GM21447 (cell line): ENCODE data around the gene DLG5.

Experiments used
- ATAC-seq: cut with Tn5 transposase; IDR thresholded peaks from one replicate; pipeline ENCODE4 v1.9.1; 2021; ENCODE audit not compliant: unreplicated experiment

DLG5 gene

DNA sequence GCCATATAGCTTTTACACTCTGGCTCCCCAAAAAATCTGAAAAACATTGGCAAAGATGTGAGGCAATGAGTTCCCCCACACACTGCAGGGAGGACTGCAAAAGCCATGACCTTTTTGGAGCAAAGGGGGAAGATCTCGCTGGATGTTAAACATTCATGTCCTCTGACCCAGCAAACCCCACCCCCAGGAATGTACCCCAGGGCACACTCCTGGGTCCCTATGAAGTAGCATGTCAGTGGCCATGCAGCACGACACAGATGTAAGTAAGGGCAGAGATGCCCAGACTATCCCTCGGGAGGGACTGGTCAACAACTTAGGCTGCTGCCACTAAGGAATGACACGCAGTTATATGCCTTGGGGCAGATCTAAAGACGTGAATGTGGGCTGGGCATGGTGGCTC lies 100.6 kb downstream of the DLG5 start:
- no peak for ATAC-seq

GRCh38 chr10:77824908-77825307 lies 101.6 kb downstream of the DLG5 start:
- ATAC-seq, result no peak

DNA sequence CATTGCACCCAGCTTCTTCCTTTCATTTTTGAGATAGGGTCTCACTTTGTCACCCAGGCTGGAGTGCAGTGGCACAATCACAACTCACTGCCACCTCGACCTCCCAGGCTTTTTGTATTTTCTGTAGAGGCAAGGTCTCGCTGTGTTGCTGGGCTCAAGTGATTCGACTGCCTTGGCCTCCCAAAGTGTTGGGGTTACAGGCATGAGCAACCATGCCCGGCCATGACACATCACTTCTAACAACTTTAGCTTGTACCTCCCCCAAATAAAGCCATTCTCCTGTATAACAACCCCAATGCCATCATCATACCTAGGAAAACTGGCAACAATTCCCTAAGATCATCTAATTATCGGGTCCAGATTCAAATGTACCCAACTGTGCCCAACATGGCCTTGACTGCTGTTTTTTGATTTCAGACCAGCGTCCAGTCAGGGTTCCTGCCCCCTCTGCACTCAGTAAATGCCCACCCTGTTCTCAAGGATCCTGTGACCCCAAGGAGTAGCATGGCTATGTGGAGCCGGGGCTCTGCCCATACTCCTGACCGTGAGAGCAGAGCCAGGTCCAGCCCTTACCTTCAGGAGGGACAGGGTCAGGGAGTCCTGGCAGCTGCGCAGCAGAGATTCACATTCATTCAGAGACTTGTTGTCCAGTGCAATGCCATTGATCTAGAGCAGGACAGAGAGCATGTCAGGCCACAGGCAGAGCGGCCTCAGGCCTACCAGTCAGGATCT lies 102.6 kb downstream of the DLG5 start:
- no peak for ATAC-seq

DNA sequence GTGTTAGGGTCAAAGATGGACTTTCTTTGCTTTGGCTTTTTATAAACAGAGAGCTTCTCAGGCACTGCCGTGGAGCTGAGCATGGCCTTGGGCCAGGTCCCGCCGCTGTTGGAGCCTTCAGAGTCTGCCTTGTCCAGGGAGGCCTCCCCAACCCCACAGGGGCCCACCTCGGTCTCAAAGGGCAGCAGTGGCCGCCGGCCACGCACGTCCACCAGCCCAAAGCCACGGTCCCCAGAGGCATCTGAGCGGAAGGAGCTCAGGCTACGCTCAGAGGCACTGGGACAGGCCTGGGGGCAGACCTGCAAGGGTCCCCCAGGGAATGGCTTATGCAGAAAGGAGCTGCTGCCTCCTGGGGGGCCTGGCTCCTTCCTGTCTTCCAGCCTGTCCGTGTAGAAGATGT lies 105.0 kb downstream of the DLG5 start:
- ATAC-seq, result no peak

GRCh38 chr10:77821036-77821435 lies 105.5 kb downstream of the DLG5 start:
- ATAC-seq, result no peak

DNA sequence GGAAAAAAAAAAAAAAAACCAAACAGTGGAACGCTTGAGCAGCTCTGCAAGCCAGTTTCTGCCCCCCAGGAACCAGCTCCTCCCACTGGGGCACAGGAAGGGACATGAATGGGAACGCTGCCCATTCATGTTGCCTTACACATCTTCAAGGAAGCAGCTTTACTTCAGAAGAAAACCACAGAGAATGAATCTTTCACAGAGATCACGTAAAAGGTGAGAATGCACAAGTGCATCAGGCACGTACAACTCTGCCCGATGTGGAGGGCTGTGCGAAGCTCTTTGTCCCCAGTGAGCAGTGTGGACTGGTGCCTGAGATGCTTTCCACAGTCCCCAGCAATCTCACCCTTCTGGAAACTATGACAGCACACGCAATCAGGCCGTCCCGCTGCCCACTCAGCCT lies 106.2 kb downstream of the DLG5 start:
- ATAC-seq, result no peak

DNA sequence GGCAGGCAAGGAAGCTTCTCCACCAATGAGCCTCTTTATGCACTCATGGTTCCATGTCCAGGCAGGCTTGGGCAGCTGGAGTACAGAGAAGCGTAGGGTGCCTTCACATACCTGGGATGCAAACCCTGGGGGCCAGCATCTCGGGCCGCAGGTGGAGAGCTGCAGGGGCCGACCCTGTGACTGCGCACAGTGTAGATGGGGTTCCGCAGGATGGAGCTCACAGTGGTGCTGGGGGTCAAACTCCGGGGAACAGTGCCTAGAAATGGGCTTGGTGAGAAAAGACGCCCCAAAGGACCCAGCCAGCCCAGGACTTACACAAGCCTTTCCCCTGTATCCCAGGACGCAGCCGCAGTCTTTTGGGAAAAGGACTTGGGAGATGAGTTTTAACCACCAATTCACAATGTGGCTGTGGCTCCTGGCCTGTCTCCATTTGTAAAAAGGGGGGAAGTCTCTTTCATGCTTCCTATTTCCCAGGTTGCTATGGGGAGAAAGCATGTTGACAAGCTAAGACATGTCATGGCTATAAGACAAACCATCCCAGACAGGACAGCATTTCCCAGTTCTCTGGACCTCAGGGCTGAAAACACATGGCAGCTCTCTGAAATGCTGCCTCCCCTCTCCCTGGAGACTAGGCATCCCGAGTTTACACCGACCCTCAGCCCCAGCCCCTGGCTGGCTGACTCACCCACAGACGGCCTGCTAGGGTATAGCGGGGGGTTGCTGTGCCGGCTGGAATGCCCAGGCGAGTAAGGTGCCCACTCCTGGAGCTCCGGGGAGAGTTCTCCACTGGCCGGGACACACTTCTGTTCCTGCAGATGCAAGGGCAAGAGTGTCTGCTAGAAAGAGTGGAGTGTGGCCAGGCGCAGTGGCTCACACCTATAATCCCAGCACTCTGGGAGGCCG lies 107.1 kb downstream of the DLG5 start:
- no peak for ATAC-seq

DNA sequence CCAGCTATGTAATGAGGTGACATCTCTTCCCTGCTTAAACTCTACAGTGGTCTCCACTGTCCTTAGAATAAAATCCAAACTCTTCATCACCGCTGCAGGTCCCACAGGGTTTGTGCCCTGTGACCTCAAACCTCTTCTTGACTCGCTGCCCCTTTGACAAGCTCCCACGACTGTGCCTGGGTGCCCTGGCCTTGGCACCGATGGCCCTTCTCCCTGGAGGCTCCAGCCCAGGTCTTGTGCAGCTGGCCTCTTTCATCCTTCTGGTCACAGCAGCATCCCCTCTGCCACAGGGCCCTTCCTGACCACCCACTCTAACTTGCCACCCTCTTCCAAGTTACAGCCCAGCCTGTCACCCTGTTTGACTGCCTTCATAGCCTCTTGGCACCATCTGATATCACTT lies 108.2 kb downstream of the DLG5 start:
- no peak for ATAC-seq

GRCh38 chr10:77817541-77817940 lies 109.0 kb downstream of the DLG5 start:
- ATAC-seq, result no peak

- ATAC-seq, result no peak
Observed at GRCh38 chr10:77816311-77816710, 110.2 kb downstream of the DLG5 start.

- no peak for ATAC-seq
Observed at GRCh38 chr10:77812741-77813140, 113.8 kb downstream of the DLG5 start.

DNA sequence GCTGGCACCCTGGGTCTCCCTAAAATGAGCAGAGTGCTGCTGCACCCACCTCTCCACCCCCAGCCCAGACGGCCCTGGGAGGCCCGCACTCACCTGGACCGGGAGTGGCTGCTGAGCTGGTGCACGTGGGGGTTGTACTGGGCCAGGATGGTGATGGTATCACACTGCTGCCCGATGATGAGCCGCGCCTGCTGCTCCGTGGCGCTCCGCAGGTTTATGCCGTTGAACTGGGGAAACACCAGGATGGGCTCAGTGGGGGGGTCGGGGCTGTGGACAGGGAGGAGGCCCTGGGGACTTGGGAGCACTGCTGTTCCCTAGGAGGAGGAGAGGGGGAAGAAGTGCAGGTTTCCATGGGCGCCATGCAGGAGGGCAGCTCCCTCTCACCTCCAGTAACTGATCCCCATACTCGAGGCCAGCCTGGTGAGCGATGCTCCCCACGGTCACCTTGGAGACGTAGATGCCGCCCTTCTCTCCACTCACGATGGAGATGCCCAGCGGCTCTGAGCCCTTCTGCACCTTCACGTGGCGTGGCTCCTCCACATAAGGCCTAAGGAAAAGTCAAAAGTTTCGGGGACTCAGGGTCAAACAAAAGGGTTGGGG lies 114.6 kb downstream of the DLG5 start:
- ATAC-seq, result no peak

GRCh38 chr10:77810446-77811335 lies 115.9 kb downstream of the DLG5 start:
- ATAC-seq, result no peak

GRCh38 chr10:77809336-77809735 lies 117.2 kb downstream of the DLG5 start:
- no peak for ATAC-seq

DNA sequence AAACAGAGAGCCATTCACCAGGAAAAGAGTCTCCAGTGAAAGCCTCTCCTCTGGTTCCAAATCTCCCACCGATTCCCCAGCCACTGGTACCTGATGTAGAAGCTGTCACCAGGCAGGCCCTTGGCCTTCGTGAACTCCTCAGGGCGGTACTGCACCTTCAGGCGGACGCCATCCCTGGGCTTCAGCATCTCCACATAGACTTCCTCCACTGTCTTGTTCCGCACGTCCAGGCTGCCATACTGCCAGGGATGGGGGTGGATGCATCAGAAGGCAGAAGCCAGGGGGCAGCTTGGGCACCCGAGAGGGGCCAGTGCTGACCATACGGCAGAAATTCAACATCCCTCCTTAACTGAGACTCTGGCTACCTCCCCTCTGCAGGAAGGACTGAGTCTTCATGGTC lies 118.8 kb downstream of the DLG5 start:
- ATAC-seq, result no peak

DNA sequence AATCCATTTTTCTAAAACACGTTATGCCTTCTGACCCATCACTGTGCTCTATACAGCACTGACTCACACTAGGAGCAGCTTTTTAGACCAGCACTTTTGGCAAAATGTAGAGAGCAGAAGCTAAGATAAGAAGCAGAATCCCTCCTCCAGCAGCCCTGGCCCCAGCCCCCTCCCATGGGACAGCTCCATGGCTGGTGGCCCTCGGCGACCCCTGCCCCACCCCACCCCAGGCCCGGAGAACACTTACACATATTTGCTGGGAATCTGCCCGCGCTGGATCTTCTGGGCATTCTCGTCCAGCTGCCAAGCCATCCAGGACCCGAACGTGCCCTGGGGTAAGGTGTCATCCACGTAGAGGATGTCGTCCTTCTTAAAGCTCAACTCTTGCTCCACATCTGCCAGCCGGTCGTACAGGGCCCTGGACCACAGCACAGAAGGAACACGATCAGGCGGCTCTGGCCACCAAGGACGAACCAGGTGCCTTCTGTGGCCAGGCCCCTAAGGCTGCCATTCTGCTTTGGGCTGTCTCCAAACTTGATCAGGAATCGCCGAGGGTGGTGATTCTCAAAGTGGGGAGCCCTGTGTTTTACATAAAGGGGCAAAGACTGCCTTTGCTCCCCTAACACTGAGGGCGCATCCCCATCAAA lies 119.9 kb downstream of the DLG5 start:
- no peak for ATAC-seq

DNA sequence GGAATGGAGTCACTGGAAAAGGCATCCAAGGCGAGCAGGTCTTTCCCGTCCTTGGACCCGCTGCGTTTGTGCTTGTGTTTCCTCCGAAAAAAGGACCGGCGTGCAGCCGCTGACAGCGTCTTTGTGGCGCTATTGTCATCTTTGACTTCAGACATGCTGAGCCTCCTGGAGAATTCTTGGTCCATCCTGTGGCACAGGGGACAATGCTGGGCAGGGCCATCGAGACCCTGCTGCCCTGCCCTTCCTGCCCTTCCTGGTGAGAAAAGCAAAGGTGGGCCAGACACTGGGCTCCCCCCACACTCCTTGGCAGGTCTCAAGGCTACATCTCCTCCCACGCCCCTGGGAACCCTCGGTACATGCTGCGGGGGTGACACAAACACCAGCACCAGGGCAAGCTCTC lies 120.9 kb downstream of the DLG5 start:
- ATAC-seq, result no peak

GRCh38 chr10:77804371-77804770 lies 122.2 kb downstream of the DLG5 start:
- ATAC-seq, result no peak

DNA sequence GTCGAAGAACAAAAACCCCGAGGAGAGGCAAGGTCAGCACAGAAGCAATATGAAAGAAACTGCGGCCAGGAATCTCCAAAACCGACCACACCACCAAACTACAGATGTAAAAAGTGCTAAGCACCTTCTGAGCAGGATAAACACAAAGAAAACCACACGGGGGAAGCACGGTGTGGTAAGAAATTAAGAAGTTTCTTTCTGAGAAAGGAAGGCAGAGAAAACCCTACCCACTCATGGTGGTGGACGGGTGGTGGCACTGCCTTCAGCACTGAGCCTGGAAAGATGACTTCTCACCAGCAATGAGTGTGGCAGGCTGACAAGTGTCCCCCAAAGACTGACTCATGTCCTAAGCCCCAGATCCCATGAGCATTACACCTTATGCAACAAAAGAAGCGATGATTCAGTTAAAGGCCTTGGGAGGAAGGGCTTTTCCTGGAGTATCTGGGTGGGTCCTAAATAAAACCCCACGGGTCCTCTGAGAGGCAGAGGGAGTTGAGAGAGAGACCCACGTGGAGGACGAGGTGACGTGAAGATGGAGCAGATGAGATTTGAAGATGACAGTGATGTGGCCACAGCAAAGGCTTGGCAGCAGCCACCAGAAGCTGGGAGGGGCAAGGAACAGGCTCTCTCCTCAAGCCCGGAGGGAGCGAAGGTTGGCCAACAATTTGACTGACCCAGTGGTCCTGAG lies 124.9 kb downstream of the DLG5 start:
- ATAC-seq, result no peak

DNA sequence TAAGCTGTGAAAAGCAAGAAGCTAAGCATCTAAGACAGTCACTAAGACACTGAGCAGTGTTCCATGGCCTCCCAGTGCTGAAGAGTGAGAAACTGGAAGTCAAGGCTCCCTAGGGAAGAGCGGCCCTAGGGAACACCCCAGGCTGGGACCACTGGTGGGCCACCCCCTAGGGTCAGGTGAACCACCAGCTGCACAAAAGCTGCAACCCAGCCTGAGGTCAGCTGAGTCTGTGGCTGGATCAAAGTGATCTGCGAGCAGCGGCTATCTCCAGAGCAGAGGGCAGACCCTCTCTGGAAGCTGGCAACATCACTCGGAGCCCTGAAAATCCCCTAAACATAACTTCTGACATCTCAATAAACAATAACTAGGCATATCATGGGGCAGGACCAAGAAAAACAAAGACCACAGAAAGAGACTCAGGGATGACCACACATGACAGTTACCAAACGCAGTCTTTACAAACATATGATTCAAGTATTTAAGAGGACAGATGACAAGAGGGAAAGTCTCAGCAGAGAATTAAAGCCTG lies 125.8 kb downstream of the DLG5 start:
- no peak for ATAC-seq
